ENCODE results near the gene TARS3. TPM values are rescaled to one million over a fixed set of nuclear protein-coding genes. Genes with fewer than 3 reads are reported as not detected.

The TARS3 gene
- polyA plus RNA-seq, 3 donors, result 5.5 to 8.2 (median 6.7) TPM

GRCh38 chr15:101615414-101615985, 108.8 kb downstream of the TARS3 start:
- H3K27ac ChIP-seq (ENCODE audit: low read depth, low read length), result no peak overlapping the region
- 45 to 61% (median 60%) methylated on average over 15 of the region's 15 CpGs for WGBS, 3 donors

- WGBS, 3 donors, result 87 to 93% (median 92%) methylated on average over 11 of the region's 11 CpGs
- no peak overlapping the region for H3K27ac ChIP-seq (ENCODE audit: low read depth, low read length)
Observed at GRCh38 chr15:101614761-101615160, 109.5 kb downstream of the TARS3 start.

GRCh38 chr15:101614001-101614585, 110.2 kb downstream of the TARS3 start:
- H3K27ac ChIP-seq (ENCODE audit: low read depth, low read length), result no peak overlapping the region
- 76 to 88% (median 87%) methylated on average over 12 to 14 of the region's 14 CpGs for WGBS, 3 donors

GRCh38 chr15:101613130-101614000, 110.9 kb downstream of the TARS3 start:
- 47 to 53% (median 49%) methylated on average over 20 of the region's 20 CpGs for WGBS, 3 donors
- H3K27ac ChIP-seq (ENCODE audit: low read depth, low read length), result no peak overlapping the region

- 80 to 91% (median 89%) methylated on average over 11 of the region's 11 CpGs for WGBS, 3 donors
- no peak overlapping the region for H3K27ac ChIP-seq (ENCODE audit: low read depth, low read length)
Observed at GRCh38 chr15:101612676-101613075, 111.6 kb downstream of the TARS3 start.

GRCh38 chr15:101611580-101612299, 112.5 kb downstream of the TARS3 start:
- no peak overlapping the region for H3K27ac ChIP-seq (ENCODE audit: low read depth, low read length)
- WGBS, 3 donors, result 86 to 94% (median 92%) methylated on average over 10 of the region's 10 CpGs

- H3K27ac ChIP-seq (ENCODE audit: low read depth, low read length), result no peak overlapping the region
- WGBS, 3 donors, result 87 to 94% (median 92%) methylated on average over 15 of the region's 15 CpGs
Observed at GRCh38 chr15:101611007-101611406, 113.3 kb downstream of the TARS3 start.

GRCh38 chr15:101610611-101611000, 113.7 kb downstream of the TARS3 start:
- H3K27ac ChIP-seq (ENCODE audit: low read depth, low read length), result no peak overlapping the region
- 93 to 96% (median 94%) methylated on average over 7 to 8 of the region's 8 CpGs for WGBS, 3 donors

- WGBS, 3 donors, result 86 to 92% (median 91%) methylated on average over 23 of the region's 23 CpGs
- H3K27ac ChIP-seq (ENCODE audit: low read depth, low read length), result no peak overlapping the region
Observed at GRCh38 chr15:101609742-101610610, 114.3 kb downstream of the TARS3 start.

GRCh38 chr15:101608201-101608600, 116.1 kb downstream of the TARS3 start:
- H3K27ac ChIP-seq (ENCODE audit: low read depth, low read length), result no peak overlapping the region
- 69 to 80% (median 72%) methylated on average over 9 of the region's 9 CpGs for WGBS, 3 donors

- WGBS, 3 donors, result 70 to 88% (median 75%) methylated on average over 2 of the region's 2 CpGs
Observed at GRCh38 chr15:101607108-101607507, 117.2 kb downstream of the TARS3 start.

GRCh38 chr15:101604124-101604874, 120.0 kb downstream of the TARS3 start:
- no peak overlapping the region for H3K27ac ChIP-seq (ENCODE audit: low read depth, low read length)
- 87 to 94% (median 91%) methylated on average over 4 of the region's 4 CpGs for WGBS, 3 donors

More at GRCh38 chr15:101607108-101607507, 117.2 kb downstream of the TARS3 start:
- H3K27ac ChIP-seq (ENCODE audit: low read depth, low read length), result no peak overlapping the region

Other genes starting within 250 kb of the TARS3 start
- 10 to 100 TPM in 1 of 3 donors, 1 to 10 TPM in 2; 1.5 to 13.2 (median 3.4) TPM for gene PCSK6, start 234.8 kb downstream of the TARS3 start, polyA plus RNA-seq
- gene TM2D3, start 72.1 kb downstream of the TARS3 start, polyA plus RNA-seq, result 10 to 100 TPM; 20.0 to 38.2 (median 37.1) TPM
- not detected for gene OR4F6, start 79.0 kb upstream of the TARS3 start, polyA plus RNA-seq
- not detected for gene OR4F15, start 87.7 kb upstream of the TARS3 start, polyA plus RNA-seq